ENCODE data around the gene SPOP. TPM values are rescaled to one million over a fixed set of nuclear protein-coding genes. Genes with fewer than 3 reads are reported as not detected.

SPOP gene
- total and polyA plus RNA-seq, 9 of the 15 experiments (the other 6 are each of a cell fraction or from before 2014, with no cell fraction given), result 34.2 to 65.9 (median 39.7) TPM

DNA sequence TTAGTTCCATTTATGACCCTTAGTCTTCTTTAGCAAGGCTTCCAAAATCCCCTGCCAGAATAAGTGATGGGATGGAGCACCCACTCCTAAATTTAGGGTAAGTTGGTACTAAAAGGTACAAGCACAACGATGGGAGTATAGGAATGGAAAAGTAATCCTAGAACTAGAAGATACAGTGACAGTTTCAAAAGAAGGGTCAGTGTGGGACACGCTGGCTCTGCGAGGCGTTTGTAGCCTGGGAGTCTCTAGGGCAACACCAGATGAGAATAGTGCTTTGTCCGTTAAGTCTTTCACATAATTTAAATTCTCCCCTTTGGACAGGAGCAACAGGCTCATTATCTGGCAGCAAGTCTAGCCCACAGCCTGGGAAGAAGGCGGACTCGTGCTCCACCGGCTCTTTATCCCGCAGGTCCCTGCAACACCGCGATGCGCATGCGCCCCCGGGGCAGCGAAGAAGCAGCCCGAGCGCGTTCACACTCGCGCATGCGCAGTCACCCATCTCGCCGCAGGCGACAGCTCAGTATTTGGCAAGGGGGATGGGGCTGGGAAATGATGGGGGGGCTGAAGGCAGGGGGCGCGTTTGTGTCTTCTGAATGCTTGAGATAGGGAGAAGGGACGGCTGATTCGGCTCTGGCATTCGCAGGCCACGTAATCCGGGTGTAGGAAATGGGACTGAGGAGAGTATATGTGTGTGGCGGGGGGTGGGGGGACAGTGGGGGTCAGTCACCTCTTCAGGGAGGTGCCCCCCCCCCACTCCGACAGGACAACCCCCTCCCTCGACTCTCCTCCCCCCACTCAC, 564 bp downstream of the SPOP start (continued):
- TF ChIP-seq SMARCE1 (IDR thresholded peaks at IDR 0.05), result peak; percentile 29; the same call in 1 of the 2 replicates
- TF ChIP-seq TRIM28 (IDR thresholded peaks at IDR 0.05), result 0 out of 2 replicates have a peak, but pooled peaks have one; percentile 29
- 0 out of 2 replicates have a peak, but pooled peaks have one; percentile 53 for TF ChIP-seq GATAD2A (IDR thresholded peaks at IDR 0.05)
- 0 out of 2 replicates have a peak, but pooled peaks have one; percentile 44 for TF ChIP-seq TAF7 (tag; IDR thresholded peaks at IDR 0.05)
- no peak for TF ChIP-seq RAD21 (CRISPR knock-in tag; conservative IDR thresholded peaks at IDR 0.05 in 1 of 2, IDR thresholded peaks at IDR 0.05 in 1 of 2)
- TF ChIP-seq NCOA1 (IDR thresholded peaks at IDR 0.05; ENCODE audit: low read depth), result peak; percentile 26; the same call in 1 of the 2 replicates
- TF ChIP-seq POU5F1 (IDR thresholded peaks at IDR 0.05; ENCODE audit: borderline replicate concordance, low read depth, low read length, partially characterized antibody), result peak; percentile 77
- peak; percentile 81; the same call in 1 of the 2 replicates for TF ChIP-seq SUPT5H (IDR thresholded peaks at IDR 0.05)
- TF ChIP-seq, protein P1, sequence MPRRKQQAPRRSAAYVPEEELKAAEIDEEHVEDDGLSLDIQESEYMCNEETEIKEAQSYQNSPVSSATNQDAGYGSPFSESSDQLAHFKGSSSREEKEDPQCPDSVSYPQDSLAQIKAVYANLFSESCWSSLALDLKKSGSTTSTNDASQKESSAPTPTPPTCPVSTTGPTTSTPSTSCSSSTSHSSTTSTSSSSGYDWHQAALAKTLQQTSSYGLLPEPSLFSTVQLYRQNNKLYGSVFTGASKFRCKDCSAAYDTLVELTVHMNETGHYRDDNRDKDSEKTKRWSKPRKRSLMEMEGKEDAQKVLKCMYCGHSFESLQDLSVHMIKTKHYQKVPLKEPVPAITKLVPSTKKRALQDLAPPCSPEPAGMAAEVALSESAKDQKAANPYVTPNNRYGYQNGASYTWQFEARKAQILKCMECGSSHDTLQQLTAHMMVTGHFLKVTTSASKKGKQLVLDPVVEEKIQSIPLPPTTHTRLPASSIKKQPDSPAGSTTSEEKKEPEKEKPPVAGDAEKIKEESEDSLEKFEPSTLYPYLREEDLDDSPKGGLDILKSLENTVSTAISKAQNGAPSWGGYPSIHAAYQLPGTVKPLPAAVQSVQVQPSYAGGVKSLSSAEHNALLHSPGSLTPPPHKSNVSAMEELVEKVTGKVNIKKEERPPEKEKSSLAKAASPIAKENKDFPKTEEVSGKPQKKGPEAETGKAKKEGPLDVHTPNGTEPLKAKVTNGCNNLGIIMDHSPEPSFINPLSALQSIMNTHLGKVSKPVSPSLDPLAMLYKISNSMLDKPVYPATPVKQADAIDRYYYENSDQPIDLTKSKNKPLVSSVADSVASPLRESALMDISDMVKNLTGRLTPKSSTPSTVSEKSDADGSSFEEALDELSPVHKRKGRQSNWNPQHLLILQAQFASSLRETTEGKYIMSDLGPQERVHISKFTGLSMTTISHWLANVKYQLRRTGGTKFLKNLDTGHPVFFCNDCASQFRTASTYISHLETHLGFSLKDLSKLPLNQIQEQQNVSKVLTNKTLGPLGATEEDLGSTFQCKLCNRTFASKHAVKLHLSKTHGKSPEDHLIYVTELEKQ (CRISPR knock-in tag; IDR thresholded peaks at IDR 0.05), result no peak
- TF ChIP-seq, protein P2, sequence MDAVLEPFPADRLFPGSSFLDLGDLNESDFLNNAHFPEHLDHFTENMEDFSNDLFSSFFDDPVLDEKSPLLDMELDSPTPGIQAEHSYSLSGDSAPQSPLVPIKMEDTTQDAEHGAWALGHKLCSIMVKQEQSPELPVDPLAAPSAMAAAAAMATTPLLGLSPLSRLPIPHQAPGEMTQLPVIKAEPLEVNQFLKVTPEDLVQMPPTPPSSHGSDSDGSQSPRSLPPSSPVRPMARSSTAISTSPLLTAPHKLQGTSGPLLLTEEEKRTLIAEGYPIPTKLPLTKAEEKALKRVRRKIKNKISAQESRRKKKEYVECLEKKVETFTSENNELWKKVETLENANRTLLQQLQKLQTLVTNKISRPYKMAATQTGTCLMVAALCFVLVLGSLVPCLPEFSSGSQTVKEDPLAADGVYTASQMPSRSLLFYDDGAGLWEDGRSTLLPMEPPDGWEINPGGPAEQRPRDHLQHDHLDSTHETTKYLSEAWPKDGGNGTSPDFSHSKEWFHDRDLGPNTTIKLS (IDR thresholded peaks at IDR 0.05; ENCODE audit: borderline replicate concordance, low read depth), result peak; percentile 26; the same call in 1 of the 2 replicates
- TF ChIP-seq POLR2AphosphoS5 (IDR thresholded peaks at IDR 0.05; ENCODE audit: control insufficient read depth, insufficient read depth, low read depth, low read length), result peak; percentile 38
- no peak for TF ChIP-seq HDAC8 (tag; IDR thresholded peaks at IDR 0.05)
- TF ChIP-seq HDAC1 (IDR thresholded peaks at IDR 0.05), result peak in 1 of 2 experiments; percentile 67; a peak in 2 of 4 replicates
- 0 out of 2 replicates have a peak, but pooled peaks have one; percentile 29 for TF ChIP-seq ZC3H8 (IDR thresholded peaks at IDR 0.05)
- TF ChIP-seq LEF1 (IDR thresholded peaks at IDR 0.05), result 0 out of 2 replicates have a peak, but pooled peaks have one; percentile 27
- 0 out of 2 replicates have a peak, but pooled peaks have one; percentile 28 for TF ChIP-seq MYC (IDR thresholded peaks at IDR 0.05; ENCODE audit: low read depth, low read length)
- TF ChIP-seq MYC (CRISPR knock-in tag; IDR thresholded peaks at IDR 0.05; ENCODE audit: borderline replicate concordance, low read depth), result no peak
- TF ChIP-seq, protein P3, sequence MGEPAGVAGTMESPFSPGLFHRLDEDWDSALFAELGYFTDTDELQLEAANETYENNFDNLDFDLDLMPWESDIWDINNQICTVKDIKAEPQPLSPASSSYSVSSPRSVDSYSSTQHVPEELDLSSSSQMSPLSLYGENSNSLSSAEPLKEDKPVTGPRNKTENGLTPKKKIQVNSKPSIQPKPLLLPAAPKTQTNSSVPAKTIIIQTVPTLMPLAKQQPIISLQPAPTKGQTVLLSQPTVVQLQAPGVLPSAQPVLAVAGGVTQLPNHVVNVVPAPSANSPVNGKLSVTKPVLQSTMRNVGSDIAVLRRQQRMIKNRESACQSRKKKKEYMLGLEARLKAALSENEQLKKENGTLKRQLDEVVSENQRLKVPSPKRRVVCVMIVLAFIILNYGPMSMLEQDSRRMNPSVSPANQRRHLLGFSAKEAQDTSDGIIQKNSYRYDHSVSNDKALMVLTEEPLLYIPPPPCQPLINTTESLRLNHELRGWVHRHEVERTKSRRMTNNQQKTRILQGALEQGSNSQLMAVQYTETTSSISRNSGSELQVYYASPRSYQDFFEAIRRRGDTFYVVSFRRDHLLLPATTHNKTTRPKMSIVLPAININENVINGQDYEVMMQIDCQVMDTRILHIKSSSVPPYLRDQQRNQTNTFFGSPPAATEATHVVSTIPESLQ (CRISPR knock-in tag; IDR thresholded peaks at IDR 0.05), result no peak
